SK-N-MC (cell line): ENCODE results near the gene LRRC75A.

Experiments
- EZH2 ChIP-seq: fragments of 200-600 bp; sonication (generic); IDR thresholded peaks from one replicate; pipeline ENCODE4 v1.6.1; 2017; ENCODE audit warnings: antibody characterized with exemption
- POLR2AphosphoS5 ChIP-seq: IDR thresholded peaks from 2 replicates; pipeline ENCODE4 v1.6.1; 2012; ENCODE audit warnings: mild to moderate bottlenecking, low read depth, low read length, borderline replicate concordance

GRCh38 chr17:16465052-16465312 is 27.0 kb downstream of the LRRC75A start:
- TF ChIP-seq POLR2AphosphoS5 (no peak), EZH2 (no peak)
